GM18873 (cell line): ENCODE measurements around the gene RALGDS.
"Not testable (repeated sequence)": the region's sequence is repeated elsewhere in the genome, so short reads cannot be mapped to it uniquely, and the experiment has no call there.

Source experiments
- ATAC-seq: cut with Tn5 transposase; IDR thresholded peaks from one replicate; pipeline ENCODE4 v1.9.1; 2021; ENCODE audit warnings: mild to moderate bottlenecking, moderate library complexity, moderate number of reproducible peaks; ENCODE audit not compliant: unreplicated experiment, low FRiP score

The RALGDS gene

DNA sequence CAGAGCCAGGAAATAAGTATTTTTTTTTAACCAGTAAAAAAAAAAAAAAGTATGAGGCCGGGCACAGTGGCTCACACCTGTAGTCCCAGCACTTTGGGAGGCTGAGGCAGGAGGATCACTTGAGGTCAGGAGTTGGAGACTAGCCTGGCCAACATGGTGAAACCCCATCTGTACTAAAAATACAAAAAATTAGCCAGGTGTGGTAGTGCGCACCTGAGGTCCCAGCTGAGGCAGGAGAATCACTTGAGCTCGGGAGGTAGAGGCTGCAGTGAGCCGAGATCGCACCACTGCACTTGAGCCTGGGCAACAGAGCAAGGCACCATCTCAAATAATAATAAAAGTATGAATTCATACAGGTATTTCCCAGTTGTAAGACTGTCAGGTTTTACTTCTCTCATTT lies 48.8 kb downstream of the RALGDS start:
- ATAC-seq, result not testable (repeated sequence)

DNA sequence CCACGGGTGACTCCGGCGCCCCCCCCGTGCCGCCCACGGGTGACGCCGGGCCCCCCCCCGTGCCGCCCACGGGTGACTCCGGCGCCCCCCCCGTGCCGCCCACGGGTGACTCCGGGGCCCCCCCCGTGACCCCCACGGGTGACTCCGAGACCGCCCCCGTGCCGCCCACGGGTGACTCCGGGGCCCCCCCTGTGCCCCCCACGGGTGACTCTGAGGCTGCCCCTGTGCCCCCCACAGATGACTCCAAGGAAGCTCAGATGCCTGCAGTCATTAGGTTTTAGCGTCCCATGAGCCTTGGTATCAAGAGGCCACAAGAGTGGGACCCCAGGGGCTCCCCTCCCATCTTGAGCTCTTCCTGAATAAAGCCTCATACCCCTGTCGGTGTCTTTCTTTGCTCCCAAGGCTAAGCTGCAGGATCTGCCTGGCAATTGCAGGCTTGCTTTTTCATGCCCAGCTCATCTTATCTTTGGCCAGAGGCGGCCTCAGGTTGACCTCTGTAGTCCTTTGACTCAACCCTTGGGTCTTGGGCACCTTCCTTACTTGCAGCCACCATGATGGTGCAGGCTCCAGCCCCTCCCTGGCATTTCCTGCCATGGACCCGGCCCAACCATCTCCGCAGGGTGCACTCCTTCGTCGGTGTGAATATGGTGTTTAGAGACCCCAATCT lies 49.4 kb downstream of the RALGDS start:
- ATAC-seq, result no peak

DNA sequence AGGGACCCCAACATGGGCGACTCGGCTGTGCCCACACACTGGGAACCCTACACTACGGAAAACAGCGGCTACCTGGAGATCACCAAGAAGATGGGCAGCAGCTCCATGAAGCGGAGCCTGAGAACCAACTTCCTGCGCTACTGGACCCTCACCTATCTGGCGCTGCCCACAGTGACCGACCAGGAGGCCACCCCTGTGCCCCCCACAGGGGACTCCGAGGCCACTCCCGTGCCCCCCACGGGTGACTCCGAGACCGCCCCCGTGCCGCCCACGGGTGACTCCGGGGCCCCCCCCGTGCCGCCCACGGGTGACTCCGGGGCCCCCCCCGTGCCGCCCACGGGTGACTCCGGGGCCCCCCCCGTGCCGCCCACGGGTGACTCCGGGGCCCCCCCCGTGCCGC lies 50.1 kb downstream of the RALGDS start:
- not testable (repeated sequence) for ATAC-seq

DNA sequence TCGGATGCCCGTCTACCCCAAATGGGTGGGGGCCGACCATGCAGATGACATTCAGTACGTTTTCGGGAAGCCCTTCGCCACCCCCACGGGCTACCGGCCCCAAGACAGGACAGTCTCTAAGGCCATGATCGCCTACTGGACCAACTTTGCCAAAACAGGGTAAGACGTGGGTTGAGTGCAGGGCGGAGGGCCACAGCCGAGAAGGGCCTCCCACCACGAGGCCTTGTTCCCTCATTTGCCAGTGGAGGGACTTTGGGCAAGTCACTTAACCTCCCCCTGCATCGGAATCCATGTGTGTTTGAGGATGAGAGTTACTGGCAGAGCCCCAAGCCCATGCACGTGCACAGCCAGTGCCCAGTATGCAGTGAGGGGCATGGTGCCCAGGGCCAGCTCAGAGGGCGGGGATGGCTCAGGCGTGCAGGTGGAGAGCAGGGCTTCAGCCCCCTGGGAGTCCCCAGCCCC lies 50.5 kb downstream of the RALGDS start:
- ATAC-seq, result not testable (repeated sequence)

DNA sequence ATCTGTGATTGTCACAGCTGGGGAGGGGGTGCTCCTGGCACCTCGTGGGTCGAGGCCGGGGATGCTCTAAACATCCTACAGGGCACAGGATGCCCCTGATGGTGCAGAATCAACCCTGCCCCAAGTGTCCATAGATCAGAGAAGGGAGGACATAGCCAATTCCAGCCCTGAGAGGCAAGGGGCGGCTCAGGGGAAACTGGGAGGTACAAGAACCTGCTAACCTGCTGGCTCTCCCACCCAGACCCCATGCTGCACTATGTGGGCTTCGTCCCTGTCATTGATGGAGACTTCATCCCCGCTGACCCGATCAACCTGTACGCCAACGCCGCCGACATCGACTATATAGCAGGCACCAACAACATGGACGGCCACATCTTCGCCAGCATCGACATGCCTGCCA lies 52.6 kb downstream of the RALGDS start:
- not testable (repeated sequence) for ATAC-seq

DNA sequence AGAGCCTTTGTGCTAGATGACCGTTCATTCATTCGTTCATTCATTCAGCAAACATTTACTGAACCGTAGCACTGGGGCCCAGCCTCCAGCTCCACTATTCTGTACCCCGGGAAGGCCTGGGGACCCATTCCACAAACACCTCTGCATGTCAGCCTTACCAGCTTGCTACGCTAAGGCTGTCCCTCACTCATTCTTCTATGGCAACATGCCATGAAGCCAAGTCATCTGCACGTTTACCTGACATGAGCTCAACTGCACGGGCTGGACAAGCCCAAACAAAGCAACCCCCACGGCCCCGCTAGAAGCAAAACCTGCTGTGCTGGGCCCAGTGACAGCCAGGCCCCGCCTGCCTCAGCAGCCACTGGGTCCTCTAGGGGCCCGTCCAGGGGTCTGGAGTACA lies 53.2 kb downstream of the RALGDS start:
- no peak for ATAC-seq

DNA sequence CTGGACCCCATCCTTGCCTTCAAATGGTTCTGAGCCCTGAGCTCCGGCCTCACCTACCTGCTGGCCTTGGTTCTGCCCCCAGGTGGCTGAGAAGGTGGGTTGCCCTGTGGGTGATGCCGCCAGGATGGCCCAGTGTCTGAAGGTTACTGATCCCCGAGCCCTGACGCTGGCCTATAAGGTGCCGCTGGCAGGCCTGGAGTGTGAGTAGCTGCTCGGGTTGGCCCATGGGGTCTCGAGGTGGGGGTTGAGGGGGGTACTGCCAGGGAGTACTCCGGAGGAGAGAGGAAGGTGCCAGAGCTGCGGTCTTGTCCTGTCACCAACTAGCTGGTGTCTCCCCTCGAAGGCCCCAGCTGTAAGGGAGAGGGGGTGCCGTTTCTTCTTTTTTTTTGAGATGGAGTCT lies 54.0 kb downstream of the RALGDS start:
- ATAC-seq, result no peak

DNA sequence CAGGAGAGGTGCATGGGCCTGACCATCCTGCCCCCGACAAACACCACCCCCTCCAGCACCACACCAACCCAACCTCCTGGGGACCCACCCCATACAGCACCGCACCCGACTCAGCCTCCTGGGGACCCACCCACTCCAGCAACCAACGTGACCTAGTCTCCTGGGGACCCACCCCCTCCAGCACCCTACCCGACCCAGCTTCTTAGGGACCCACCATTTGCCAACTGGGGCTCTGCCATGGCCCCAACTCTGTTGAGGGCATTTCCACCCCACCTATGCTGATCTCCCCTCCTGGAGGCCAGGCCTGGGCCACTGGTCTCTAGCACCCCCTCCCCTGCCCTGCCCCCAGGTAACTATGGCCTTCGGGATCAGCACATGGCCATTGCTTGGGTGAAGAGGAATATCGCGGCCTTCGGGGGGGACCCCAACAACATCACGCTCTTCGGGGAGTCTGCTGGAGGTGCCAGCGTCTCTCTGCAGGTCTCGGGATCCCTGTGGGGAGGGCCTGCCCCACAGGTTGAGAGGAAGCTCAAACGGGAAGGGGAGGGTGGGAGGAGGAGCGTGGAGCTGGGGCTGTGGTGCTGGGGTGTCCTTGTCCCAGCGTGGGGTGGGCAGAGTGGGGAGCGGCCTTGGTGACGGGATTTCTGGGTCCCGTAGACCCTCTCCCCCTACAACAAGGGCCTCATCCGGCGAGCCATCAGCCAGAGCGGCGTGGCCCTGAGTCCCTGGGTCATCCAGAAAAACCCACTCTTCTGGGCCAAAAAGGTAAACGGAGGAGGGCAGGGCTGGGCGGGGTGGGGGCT lies 54.7 kb downstream of the RALGDS start:
- ATAC-seq, result no peak

DNA sequence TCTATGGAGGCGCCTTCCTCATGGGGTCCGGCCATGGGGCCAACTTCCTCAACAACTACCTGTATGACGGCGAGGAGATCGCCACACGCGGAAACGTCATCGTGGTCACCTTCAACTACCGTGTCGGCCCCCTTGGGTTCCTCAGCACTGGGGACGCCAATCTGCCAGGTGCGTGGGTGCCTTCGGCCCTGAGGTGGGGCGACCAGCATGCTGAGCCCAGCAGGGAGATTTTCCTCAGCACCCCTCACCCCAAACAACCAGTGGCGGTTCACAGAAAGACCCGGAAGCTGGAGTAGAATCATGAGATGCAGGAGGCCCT lies 56.0 kb downstream of the RALGDS start:
- no peak for ATAC-seq

DNA sequence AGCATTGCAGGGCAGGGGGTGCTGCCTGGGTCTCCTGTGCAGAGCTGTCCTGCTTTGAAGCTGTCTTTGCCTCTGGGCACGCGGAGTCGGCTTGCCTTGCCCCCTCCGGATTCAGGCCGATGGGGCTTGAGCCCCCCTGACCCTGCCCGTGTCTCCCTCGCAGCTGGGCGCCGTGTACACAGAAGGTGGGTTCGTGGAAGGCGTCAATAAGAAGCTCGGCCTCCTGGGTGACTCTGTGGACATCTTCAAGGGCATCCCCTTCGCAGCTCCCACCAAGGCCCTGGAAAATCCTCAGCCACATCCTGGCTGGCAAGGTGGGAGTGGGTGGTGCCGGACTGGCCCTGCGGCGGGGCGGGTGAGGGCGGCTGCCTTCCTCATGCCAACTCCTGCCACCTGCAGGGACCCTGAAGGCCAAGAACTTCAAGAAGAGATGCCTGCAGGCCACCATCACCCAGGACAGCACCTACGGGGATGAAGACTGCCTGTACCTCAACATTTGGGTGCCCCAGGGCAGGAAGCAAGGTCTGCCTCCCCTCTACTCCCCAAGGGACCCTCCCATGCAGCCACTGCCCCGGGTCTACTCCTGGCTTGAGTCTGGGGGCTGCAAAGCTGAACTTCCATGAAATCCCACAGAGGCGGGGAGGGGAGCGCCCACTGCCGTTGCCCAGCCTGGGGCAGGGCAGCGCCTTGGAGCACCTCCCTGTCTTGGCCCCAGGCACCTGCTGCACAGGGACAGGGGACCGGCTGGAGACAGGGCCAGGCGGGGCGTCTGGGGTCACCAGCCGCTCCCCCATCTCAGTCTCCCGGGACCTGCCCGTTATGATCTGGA lies 56.6 kb downstream of the RALGDS start:
- no peak for ATAC-seq

DNA sequence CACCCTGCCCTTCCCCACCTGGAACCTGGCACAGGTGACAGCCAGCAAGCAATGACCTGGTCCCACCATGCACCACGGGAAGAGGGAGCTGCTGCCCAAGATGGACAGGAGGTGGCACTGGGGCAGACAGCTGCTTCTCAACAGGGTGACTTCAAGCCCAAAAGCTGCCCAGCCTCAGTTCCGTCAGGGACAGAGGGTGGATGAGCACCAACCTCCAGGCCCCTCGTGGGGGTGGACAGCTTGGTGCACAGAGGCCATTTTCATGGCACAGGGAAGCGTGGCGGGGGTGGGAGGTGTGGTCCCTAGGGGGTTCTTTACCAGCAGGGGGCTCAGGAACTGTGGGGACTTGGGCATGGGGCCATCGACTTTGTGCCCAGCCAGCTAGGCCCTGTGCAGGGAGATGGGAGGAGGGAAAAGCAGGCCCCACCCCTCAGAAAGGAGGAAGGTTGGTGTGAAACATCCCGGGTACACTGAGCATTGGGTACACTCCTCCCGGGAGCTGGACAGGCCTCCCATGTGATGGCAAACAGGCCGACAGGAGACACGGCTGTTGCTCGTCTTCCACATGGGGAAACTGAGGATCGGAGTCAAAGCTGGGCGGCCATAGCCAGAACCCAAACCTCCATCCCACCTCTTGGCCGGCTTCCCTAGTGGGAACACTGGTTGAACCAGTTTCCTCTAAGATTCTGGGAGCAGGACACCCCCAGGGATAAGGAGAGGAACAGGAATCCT lies 57.4 kb downstream of the RALGDS start:
- no peak for ATAC-seq

DNA sequence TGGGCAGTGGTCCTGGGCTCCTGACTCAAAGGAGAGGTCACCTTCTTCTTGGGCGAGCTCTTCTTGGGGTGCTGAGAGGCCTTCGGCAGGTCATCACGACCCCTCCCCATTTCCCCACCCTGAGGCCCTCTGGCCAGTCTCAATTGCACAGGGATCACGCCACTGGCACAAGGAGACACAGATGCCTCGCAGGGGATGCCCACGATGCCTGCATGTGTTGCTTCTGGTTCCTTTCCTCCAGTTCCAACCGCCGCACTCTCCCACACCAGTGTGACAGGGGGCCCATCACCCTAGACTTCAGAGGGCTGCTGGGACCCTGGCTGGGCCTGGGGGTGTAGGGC lies 57.9 kb downstream of the RALGDS start:
- no peak for ATAC-seq

DNA sequence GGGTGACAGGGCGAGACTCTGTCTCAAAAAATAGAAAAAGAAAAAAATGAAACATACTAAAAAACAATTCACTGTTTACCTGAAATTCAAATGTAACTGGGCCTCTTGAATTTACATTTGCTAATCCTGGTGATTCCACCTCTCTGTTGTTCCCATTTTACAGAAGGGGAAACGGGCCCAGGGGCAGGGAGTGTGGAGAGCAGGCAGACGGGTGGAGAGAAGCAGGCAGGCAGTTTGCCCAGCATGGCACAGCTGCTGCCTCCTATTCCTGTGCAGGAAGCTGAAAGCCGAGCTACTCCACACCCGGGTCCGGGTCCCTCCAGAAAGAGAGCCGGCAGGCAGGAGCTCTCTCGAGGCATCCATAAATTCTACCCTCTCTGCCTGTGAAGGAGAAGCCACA lies 58.5 kb downstream of the RALGDS start:
- not testable (repeated sequence) for ATAC-seq

DNA sequence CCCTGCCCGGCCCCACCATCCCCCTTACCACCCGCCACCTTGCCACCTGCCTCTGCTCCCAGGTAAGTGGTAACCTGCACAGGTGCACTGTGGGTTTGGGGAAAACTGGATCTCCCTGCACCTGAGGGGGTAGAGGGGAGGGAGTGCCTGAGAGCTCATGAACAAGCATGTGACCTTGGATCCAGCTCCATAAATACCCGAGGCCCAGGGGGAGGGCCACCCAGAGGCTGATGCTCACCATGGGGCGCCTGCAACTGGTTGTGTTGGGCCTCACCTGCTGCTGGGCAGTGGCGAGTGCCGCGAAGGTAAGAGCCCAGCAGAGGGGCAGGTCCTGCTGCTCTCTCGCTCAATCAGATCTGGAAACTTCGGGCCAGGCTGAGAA lies 59.3 kb downstream of the RALGDS start, which contains the start of gene CEL:
Gene CEL, plus strand, starts transcription at position 218 of the 382 bp plus-strand sequence. Its CDS starts 22 bp downstream, at position 240.
- not testable (repeated sequence) for ATAC-seq

DNA sequence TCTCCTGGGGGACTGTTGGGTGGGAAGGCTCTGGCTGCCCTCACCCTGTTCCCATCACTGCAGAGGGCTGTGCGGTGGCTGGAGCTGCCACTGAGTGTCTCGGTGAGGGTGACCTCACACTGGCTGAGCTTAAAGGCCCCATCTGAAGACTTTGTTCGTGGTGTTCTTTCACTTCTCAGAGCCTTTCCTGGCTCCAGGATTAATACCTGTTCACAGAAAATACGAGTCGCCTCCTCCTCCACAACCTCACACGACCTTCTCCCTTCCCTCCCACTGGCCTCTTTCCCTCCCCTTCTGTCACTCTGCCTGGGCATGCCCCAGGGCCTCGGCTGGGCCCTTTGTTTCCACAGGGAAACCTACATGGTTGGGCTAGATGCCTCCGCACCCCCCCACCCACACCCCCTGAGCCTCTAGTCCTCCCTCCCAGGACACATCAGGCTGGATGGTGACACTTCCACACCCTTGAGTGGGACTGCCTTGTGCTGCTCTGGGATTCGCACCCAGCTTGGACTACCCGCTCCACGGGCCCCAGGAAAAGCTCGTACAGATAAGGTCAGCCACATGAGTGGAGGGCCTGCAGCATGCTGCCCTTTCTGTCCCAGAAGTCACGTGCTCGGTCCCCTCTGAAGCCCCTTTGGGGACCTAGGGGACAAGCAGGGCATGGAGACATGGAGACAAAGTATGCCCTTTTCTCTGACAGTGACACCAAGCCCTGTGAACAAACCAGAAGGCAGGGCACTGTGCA lies 59.8 kb downstream of the RALGDS start:
- ATAC-seq, result not testable (repeated sequence)

DNA sequence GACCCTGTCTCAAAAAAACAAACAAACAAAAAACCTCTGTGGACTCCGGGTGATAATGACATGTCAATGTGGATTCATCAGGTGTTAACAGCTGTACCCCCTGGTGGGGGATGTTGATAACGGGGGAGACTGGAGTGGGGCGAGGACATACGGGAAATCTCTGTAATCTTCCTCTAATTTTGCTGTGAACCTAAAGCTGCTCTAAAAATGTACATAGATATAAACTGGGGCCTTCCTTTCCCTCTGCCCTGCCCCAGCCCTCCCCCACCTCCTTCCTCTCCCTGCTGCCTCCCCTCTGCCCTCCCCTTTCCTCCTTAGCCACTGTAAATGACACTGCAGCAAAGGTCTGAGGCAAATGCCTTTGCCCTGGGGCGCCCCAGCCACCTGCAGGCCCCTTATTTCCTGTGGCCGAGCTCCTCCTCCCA lies 60.6 kb downstream of the RALGDS start:
- ATAC-seq, result no peak

DNA sequence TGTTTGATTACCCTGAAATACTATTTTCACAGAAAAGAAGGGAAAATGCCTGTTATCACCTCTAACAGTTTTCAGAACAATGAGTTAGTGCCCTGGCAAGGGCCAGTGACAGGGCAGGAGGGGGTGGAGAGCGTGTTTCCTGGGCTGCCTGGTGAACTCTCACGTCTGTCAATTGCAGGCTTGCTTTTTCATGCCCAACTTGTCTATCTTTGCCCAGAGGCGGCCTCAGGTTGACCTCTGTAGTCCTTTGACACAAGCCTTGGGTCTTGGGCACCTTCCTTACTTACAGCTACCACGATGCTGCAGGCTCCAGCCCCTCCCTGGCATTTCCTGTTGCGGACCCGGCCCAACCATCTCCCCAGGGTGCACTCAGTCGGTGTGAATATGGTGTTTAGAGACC lies 61.4 kb downstream of the RALGDS start:
- no peak for ATAC-seq

DNA sequence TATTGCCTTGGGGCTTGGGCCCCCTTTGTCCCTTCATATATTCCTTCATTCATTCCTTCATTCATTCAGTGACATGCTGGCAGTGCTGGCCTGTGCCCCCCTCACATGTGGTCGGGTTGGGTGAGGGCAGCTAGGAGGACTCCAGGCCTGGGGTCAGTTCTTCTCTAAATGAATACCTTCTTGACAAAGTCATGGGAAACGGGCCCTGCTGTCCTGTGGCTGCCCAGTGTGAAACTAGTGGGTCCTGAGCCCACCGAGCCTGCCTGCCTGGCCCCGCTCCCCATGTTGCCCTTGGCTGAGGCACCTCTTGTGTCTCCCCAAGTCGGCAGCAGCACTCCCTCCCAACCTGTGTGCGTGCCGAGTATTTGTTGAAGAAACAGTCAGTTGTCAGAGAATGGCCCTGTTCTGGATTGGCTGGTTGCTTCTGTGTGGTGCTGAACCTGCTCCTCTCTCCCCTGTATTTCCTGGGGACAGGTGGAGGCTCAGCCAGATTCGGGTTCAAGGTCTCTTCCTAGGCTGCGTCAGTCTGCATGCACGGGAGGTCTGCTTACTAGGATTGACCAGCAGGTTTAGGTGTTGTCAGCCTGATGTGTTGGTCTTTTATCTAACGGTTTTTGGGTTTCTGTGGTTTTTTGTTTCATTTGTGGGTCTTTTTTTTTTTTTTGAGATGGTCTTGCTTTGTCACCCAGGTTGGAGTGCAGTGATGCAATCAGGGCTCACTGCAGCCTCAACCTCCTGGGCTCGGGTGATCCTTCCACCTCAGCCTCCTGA lies 62.3 kb downstream of the RALGDS start:
- no peak for ATAC-seq

DNA sequence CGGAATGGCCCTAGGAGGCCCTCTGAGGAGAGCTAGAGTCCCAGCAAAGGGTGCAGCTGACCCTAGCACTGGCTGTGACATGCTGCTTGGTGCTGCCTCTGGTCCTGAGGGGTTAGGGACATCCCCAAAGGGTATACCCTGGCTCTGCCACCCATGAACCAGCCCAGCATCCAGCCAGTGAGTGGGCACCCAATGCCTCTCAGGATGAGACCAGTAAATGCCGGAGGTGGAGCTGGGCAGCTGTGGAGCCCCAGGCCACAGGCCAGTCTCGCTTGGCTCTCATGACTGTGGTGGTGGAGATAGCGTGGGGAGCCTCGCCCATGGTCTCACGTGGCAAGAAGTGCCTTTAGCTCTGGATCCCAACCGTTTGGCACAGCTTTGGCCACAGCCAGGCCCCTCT lies 63.0 kb downstream of the RALGDS start:
- ATAC-seq, result no peak
